IMR-90 (cell line): ENCODE results near the gene SERPINI2. TPM values are rescaled to one million over a fixed set of nuclear protein-coding genes. Genes with fewer than 3 reads are reported as not detected.

Experiments used
- polyA plus RNA-seq, 3 experiments: library from polyadenylated mRNA; depleted of rRNA; stranded (reverse); fragments of >200 nt; gene quantifications; 2 replicates each; pipeline ENCODE4 v1.2.3, GENCODE V29; 2012; ENCODE audit warnings: low replicate concordance in 1 of 3
- total RNA-seq: library from RNA; depleted of rRNA; stranded (reverse); fragments of >200 nt; gene quantifications from 2 replicates; pipeline ENCODE4 v1.2.3, GENCODE V29; 2012; rRNA removed

Gene SERPINI2
- total and polyA plus RNA-seq, 2 of the 4 experiments (the other 2 are of a cell fraction): not detected

Other genes starting within 250 kb of the SERPINI2 start
- not detected in 2 replicates for gene ZBBX, start 93.7 kb downstream of the SERPINI2 start, total RNA-seq
- not detected in 2 replicates for gene ZBBX, start 93.7 kb downstream of the SERPINI2 start, polyA plus RNA-seq (2012; rRNA removed)
- gene WDR49, start 179.9 kb upstream of the SERPINI2 start, total RNA-seq: not detected in 2 replicates
- not detected in 2 replicates for gene WDR49, start 179.9 kb upstream of the SERPINI2 start, polyA plus RNA-seq (2012; rRNA removed)